Pons (tissue), 1 donor: ENCODE results near the gene STON1.
"Not testable (repeated sequence)": the region's sequence is repeated elsewhere in the genome, so short reads cannot be mapped to it uniquely, and the experiment has no call there.

ENCODE experiments used
- DNase-seq: peaks from one replicate; pipeline ENCODE4 v3.0.0-alpha.2; 2016; ENCODE audit warnings: low spot score

STON1 gene

GRCh38 chr2:48574353-48575287 is 44.7 kb downstream of the STON1 start:
- no peak for DNase-seq

- no peak for DNase-seq
Observed at GRCh38 chr2:48578313-48578712, 48.4 kb downstream of the STON1 start.

GRCh38 chr2:48583961-48584360 is 54.0 kb downstream of the STON1 start:
- DNase-seq: no peak

GRCh38 chr2:48584551-48584950 is 54.6 kb downstream of the STON1 start:
- no peak for DNase-seq

- DNase-seq: no peak
Observed at GRCh38 chr2:48586433-48586832, 56.5 kb downstream of the STON1 start.

GRCh38 chr2:48587560-48587959 is 57.6 kb downstream of the STON1 start:
- no peak for DNase-seq

- DNase-seq: no peak
Observed at GRCh38 chr2:48587961-48588360, 58.0 kb downstream of the STON1 start.

- DNase-seq: no peak
Observed at GRCh38 chr2:48588745-48589144, 58.8 kb downstream of the STON1 start.

GRCh38 chr2:48589170-48589767 is 59.3 kb downstream of the STON1 start:
- peak; percentile 67 for DNase-seq

- no peak for DNase-seq
Observed at GRCh38 chr2:48590017-48590416, 60.1 kb downstream of the STON1 start.

- no peak for DNase-seq
Observed at GRCh38 chr2:48592067-48592466, 62.1 kb downstream of the STON1 start.

GRCh38 chr2:48596751-48597150 is 66.8 kb downstream of the STON1 start:
- not testable (repeated sequence) for DNase-seq

- no peak for DNase-seq
Observed at GRCh38 chr2:48597492-48597891, 67.5 kb downstream of the STON1 start.

GRCh38 chr2:48600204-48600813 is 70.4 kb downstream of the STON1 start:
- DNase-seq: peak; percentile 77

GRCh38 chr2:48600917-48601316 is 71.0 kb downstream of the STON1 start:
- peak; percentile 6 for DNase-seq

- peak; percentile 50 for DNase-seq
Observed at GRCh38 chr2:48601349-48601748, 71.4 kb downstream of the STON1 start.

- no peak for DNase-seq
Observed at GRCh38 chr2:48605482-48606175, 75.7 kb downstream of the STON1 start.

GRCh38 chr2:48607307-48608014 is 77.5 kb downstream of the STON1 start:
- DNase-seq: peak; percentile 78

- no peak for DNase-seq
Observed at GRCh38 chr2:48613211-48613610, 83.3 kb downstream of the STON1 start.

GRCh38 chr2:48614581-48614980 is 84.6 kb downstream of the STON1 start:
- DNase-seq: not testable (repeated sequence)

GRCh38 chr2:48617618-48618017 is 87.7 kb downstream of the STON1 start, which contains the start of gene GTF2A1L:
Gene GTF2A1L (plus strand): TSS chr2:48617856. CDS start chr2:48617875, 19 bp downstream.
- DNase-seq: no peak

GRCh38 chr2:48619526-48619925 is 89.6 kb downstream of the STON1 start:
- DNase-seq: no peak
